DOHH2 (cell line): ENCODE results near the gene ZNF639.

ENCODE experiments used
- H3F3A ChIP-seq: fragments of 200-600 bp; sonication (generic), shearing (Covaris generic); 2 replicates; pipeline ENCODE4 v1.6.0; 2016; ENCODE audit warnings: antibody characterized with exemption, mild to moderate bottlenecking; ENCODE audit not compliant: control insufficient read depth, insufficient read depth
- H3K27ac ChIP-seq: fragments of 200-600 bp; sonication (generic); 2 replicates; pipeline ENCODE4 v1.5.1; 2014; ENCODE audit warnings: low read depth, mild to moderate bottlenecking, low read length, moderate library complexity
- H3K27me3 ChIP-seq: fragments of 200-600 bp; sonication (generic); 2 replicates; pipeline ENCODE4 v1.6.1; 2014; ENCODE audit warnings: mild to moderate bottlenecking, low read length, mixed read lengths; ENCODE audit not compliant: control insufficient read depth
- H3K36me3 ChIP-seq: fragments of 200-600 bp; sonication (generic); 2 replicates; pipeline ENCODE4 v1.6.1; 2014; ENCODE audit warnings: mild to moderate bottlenecking, low read length, moderate library complexity, mixed read lengths; ENCODE audit not compliant: control insufficient read depth
- H3K4me1 ChIP-seq: fragments of 200-600 bp; sonication (generic); 2 replicates; pipeline ENCODE4 v1.6.1; 2014; ENCODE audit warnings: mild to moderate bottlenecking, low read length, mixed read lengths; ENCODE audit not compliant: control insufficient read depth
- H3K4me2 ChIP-seq: fragments of 200-600 bp; sonication (generic); 2 replicates; pipeline ENCODE4 v1.6.0; 2014; ENCODE audit warnings: mild to moderate bottlenecking, low read length, moderate library complexity
- H3K4me3 ChIP-seq: fragments of 200-600 bp; sonication (generic); 2 replicates; pipeline ENCODE4 v1.5.1; 2014; ENCODE audit warnings: mild to moderate bottlenecking, low read length, mixed read lengths
- H3K79me2 ChIP-seq: fragments of 200-600 bp; sonication (generic); 2 replicates; pipeline ENCODE4 v1.6.1; 2014; ENCODE audit warnings: mild to moderate bottlenecking, low read length, mixed read lengths; ENCODE audit not compliant: control insufficient read depth
- H3K9me2 ChIP-seq: fragments of 200-600 bp; sonication (generic); replicated peaks from 2 replicates; pipeline ENCODE4 v1.6.1; 2014; ENCODE audit warnings: mild to moderate bottlenecking, low read length, mixed read lengths; ENCODE audit not compliant: control insufficient read depth
- H3K9me3 ChIP-seq: fragments of 200-600 bp; sonication (generic); 2 replicates; pipeline ENCODE4 v1.6.1; 2014; ENCODE audit warnings: antibody characterized with exemption, low read length, mixed read lengths; ENCODE audit not compliant: control insufficient read depth, insufficient read depth
- H4K20me1 ChIP-seq: fragments of 200-600 bp; sonication (generic); 2 replicates; pipeline ENCODE4 v1.6.0; 2014; ENCODE audit warnings: low read depth, mild to moderate bottlenecking, antibody characterized with exemption, low read length, moderate library complexity; ENCODE audit not compliant: control insufficient read depth, insufficient read depth
- CTCF ChIP-seq: fragments of 200-600 bp; sonication (generic); IDR thresholded peaks from one replicate; pipeline ENCODE4 v1.5.1; 2014; ENCODE audit warnings: antibody characterized with exemption, mild to moderate bottlenecking, low read depth, low read length; ENCODE audit not compliant: poor library complexity, severe bottlenecking
- EZH2phosphoT487 ChIP-seq: fragments of 200-600 bp; sonication (generic); IDR thresholded peaks from 2 replicates; pipeline ENCODE4 v1.6.1; 2017; ENCODE audit warnings: borderline replicate concordance, mild to moderate bottlenecking, antibody characterized with exemption, low read length, moderate library complexity, mixed read lengths

Gene ZNF639

GRCh38 chr3:179289295-179289694 is 33.5 kb upstream of the ZNF639 start:
- Histone ChIP-seq H3F3A (no peaks in the 10 kb centered on the region), H3K36me3 (no peaks in the 10 kb centered on the region), H3K4me2 (no peak overlapping the region), H3K9me2 (no peaks in the 10 kb centered on the region), H3K9me3 (no peaks in the 10 kb centered on the region), H3K4me1 (no peaks in the 10 kb centered on the region), H3K79me2 (no peaks in the 10 kb centered on the region), H4K20me1 (no peaks in the 10 kb centered on the region), H3K4me3 (no peak overlapping the region), H3K27me3 (no peaks in the 10 kb centered on the region; the same call in 1 of the 2 replicates), H3K27ac (no peak overlapping the region)
- TF ChIP-seq CTCF, result no peak
- no peak for TF ChIP-seq EZH2phosphoT487

- Histone ChIP-seq H3K4me2 (no peak overlapping the region), H3K36me3 (no peaks in the 10 kb centered on the region)
These were observed 30.4 kb upstream of the ZNF639 start for GRCh38 chr3:179292450-179292849.

GRCh38 chr3:179297971-179298725 is 24.7 kb upstream of the ZNF639 start:
- H3K9me2 ChIP-seq, result no peaks in the 10 kb centered on the region; the same call in 1 of the 2 replicates
- H3K36me3 ChIP-seq, result no peaks in the 10 kb centered on the region
- no peaks in the 10 kb centered on the region for H4K20me1 ChIP-seq
- H3K4me2 ChIP-seq, result no peak overlapping the region
- TF ChIP-seq CTCF (no peak), EZH2phosphoT487 (no peak)
- H3K27me3 ChIP-seq, result no peaks in the 10 kb centered on the region
- no peak overlapping the region for H3K4me3 ChIP-seq
- no peak overlapping the region for H3K27ac ChIP-seq
- no peaks in the 10 kb centered on the region for H3K79me2 ChIP-seq
- H3K9me3 ChIP-seq, result no peaks in the 10 kb centered on the region
- no peaks in the 10 kb centered on the region for H3K4me1 ChIP-seq
- no peaks in the 10 kb centered on the region for H3F3A ChIP-seq

More at GRCh38 chr3:179292450-179292849, 30.4 kb upstream of the ZNF639 start:
- Histone ChIP-seq H3K4me1 (no peaks in the 10 kb centered on the region), H3F3A (no peaks in the 10 kb centered on the region), H3K79me2 (no peaks in the 10 kb centered on the region), H3K4me3 (no peak overlapping the region), H4K20me1 (no peaks in the 10 kb centered on the region), H3K9me3 (no peaks in the 10 kb centered on the region), H3K9me2 (no peaks in the 10 kb centered on the region; the same call in 1 of the 2 replicates), H3K27ac (no peak overlapping the region), H3K27me3 (no peaks in the 10 kb centered on the region; the same call in 1 of the 2 replicates)
- no peak for TF ChIP-seq CTCF
- TF ChIP-seq EZH2phosphoT487, result no peak
